ENCODE measurements around the gene KLF15.

KLF15 gene

GRCh38 chr3:126342991-126343648 lies 14.1 kb downstream of the KLF15 start:
- H3K27ac ChIP-seq, result no peak overlapping the region
- TF ChIP-seq CTCF (conservative IDR thresholded peaks at IDR 0.05), result no peak

DNA sequence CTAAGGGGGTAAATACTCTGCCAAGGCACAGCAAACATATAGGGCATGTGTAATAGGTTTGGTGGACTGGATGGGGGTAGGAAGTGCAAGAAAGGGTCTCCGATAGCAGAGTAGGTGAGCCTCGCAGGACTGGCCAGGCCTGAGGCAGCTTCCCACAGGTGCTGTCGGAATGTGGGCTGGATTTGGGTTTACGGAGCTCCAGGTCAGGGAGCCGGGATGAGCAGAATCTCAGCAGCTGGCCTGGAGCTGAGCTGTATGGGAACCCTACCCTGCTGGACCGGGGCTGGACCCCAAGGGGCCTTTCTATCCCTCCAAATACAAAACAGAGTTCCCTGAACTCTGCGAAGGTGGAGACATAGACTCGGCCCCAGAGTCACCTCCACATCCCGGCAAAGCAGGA lies 15.0 kb downstream of the KLF15 start:
- no peak overlapping the region for H3K27ac ChIP-seq
- TF ChIP-seq CTCF (conservative IDR thresholded peaks at IDR 0.05), result no peak

DNA sequence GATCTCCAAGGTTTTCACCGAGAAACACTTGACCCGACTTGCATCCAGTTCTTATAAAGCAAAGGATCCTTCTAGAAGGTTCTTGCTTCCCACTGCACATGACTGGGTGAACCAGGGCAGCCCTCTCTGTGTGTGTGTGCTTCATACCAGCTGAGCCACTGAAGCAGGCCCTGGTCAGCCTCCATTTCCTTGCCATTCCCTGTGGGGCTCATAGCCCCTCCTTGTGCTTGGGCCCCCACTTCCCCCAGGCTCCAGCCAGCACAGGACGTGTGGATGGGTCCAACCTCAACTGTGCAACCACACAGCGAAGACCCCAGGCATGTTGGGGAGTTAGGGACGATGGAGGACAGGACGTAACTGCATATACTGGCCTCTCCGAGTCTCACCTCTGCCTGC lies 15.5 kb downstream of the KLF15 start:
- H3K27ac ChIP-seq, result no peak overlapping the region
- no peak for TF ChIP-seq CTCF (conservative IDR thresholded peaks at IDR 0.05)

- no peak overlapping the region for H3K27ac ChIP-seq
- TF ChIP-seq CTCF (conservative IDR thresholded peaks at IDR 0.05), result no peak
Measured at GRCh38 chr3:126340943-126341754, 16.1 kb downstream of the KLF15 start.

- no peak for TF ChIP-seq CTCF (conservative IDR thresholded peaks at IDR 0.05)
Measured at GRCh38 chr3:126340596-126340942, 16.6 kb downstream of the KLF15 start.

DNA sequence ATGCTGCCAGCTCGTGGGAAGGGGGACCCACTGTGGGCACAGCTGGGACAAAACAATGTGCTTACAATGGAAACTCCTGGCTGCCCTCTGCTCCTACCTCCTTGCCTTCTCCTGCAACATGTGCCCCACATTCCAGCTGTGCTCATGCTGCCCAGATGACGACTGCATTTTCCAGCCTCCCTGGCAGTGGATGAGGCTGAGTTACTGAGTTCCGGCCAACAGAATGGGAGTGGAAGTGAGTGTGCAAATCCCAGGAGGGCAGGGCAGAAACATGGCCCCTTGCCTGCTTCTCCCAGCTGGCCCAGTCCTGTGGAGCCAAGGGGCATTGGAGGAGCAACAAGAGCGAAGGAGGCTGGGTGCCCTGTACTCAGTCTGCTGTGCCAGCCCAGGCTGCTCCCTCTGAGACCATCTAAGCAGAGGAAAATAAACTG lies 17.1 kb downstream of the KLF15 start:
- H3K27ac ChIP-seq, result no peak overlapping the region
- no peak for TF ChIP-seq CTCF (conservative IDR thresholded peaks at IDR 0.05)

More at GRCh38 chr3:126340596-126340942, 16.6 kb downstream of the KLF15 start:
- no peak overlapping the region for H3K27ac ChIP-seq

GRCh38 chr3:126339466-126339865 lies 17.7 kb downstream of the KLF15 start:
- no peak for TF ChIP-seq CTCF (conservative IDR thresholded peaks at IDR 0.05)
- no peak overlapping the region for H3K27ac ChIP-seq
